ENCODE measurements around the gene ABCA12.

DNA sequence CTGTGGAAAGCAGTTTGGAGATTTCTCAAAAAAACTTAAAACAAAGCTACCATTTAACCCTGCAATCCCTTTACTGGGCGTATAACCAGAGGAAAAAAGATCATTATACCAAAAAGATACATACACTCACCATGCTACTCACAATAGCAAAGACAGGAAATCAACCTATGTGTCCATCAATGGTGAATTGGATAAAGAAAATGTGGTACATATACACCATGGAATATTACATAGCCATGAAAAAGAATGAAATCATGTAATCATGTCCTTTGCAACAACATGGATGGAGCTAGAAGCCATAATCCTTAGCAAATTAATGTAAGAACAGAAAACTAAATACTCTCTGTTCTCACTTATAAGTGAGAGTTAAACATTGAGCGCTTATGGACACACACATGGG lies 18.6 kb downstream of the ABCA12 start:
- TF ChIP-seq, protein P1, sequence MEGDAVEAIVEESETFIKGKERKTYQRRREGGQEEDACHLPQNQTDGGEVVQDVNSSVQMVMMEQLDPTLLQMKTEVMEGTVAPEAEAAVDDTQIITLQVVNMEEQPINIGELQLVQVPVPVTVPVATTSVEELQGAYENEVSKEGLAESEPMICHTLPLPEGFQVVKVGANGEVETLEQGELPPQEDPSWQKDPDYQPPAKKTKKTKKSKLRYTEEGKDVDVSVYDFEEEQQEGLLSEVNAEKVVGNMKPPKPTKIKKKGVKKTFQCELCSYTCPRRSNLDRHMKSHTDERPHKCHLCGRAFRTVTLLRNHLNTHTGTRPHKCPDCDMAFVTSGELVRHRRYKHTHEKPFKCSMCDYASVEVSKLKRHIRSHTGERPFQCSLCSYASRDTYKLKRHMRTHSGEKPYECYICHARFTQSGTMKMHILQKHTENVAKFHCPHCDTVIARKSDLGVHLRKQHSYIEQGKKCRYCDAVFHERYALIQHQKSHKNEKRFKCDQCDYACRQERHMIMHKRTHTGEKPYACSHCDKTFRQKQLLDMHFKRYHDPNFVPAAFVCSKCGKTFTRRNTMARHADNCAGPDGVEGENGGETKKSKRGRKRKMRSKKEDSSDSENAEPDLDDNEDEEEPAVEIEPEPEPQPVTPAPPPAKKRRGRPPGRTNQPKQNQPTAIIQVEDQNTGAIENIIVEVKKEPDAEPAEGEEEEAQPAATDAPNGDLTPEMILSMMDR (conservative IDR thresholded peaks at IDR 0.05): no peak
- no peak for TF ChIP-seq ZFX (IDR thresholded peaks at IDR 0.05)

All from C4-2B (cell line).